Right hindlimb (tissue), 1 donor: ENCODE data around the gene CORO2A.
A peak's percentile ranks its signal among the peaks of the same experiment; 100 is the strongest.
"Not testable (repeated sequence)": the region's sequence is repeated elsewhere in the genome, so short reads cannot be mapped to it uniquely, and the experiment has no call there.

Experiments used
- DNase-seq: peaks from one replicate; pipeline ENCODE4 v3.0.0-alpha.2; 2018

CORO2A gene

DNA sequence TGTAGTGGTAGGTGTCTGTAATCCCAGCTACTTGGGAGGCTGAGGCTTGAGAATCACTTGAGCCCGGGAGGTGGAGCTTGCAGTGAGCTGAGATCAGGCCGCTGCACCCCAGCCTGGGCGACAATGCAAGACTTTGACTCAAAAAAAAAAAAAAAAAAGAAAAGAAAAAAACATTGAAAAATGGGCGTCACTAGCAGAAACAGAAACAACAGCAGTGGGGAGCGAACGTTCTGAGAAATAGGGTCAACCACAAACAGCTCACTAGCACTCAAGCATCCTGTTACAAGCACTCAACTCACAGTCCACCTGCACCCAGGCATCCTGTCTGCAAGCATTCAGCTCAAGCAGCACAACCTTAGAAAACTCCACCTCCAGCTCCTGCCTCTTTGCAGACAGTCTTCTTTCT is 90.6 kb downstream of the CORO2A start:
- no peak for DNase-seq

DNA sequence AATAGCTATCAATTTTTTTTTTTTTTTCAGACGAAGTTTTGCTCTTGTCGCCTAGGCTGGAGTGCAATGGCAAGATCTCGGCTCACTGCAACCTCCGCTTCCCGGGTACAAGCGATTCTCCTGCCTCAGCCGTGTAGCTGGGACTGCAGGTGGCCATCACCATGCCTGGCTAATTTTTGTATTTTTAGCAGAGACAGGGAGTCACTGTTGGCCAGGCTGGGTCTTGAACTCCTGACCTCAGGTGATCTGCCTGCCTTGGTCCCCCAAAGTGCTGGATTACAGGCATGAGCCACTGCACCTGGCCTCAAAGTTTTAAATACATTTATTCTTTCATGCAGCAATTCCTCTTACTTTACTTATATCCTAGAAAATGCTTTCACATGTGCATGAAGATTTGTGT is 91.0 kb downstream of the CORO2A start:
- no peak for DNase-seq

DNA sequence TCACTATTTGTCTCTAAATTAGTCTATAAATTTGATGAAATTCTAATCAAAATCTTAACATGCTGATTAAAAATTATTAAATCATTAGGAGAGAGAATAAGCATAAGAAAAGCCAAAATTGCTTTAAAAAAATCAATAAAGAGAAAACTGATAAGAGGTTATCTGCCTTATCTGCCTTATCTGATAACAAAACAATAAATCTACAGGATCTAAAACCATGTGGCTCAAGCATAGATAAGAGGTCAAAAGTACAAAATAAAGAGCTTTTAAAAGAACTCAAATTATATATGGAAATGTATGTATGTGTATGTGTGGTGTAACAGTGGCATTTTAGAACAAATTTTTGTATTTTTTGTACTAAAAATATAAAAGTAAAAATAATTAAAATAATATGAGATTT is 92.0 kb downstream of the CORO2A start:
- no peak for DNase-seq

DNA sequence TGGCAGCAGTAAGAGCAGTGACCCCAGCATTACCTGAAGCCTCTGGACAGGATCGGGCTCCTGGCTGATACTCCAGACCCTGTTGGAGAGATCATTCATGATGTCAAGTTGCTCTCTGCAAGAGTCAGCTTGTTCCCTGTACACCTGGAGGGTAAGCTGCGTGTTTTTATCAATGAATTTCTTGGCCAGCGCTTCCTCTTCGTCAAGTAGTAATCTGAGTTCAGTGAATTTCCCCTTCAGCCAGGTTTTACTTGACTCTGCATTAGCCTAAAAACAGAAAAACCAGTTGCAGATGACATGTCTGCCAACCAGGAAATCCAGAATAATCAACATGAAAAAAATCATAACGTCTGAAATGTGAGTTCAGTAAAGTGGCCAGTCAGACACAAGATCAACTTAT is 92.5 kb downstream of the CORO2A start:
- DNase-seq = no peak

DNA sequence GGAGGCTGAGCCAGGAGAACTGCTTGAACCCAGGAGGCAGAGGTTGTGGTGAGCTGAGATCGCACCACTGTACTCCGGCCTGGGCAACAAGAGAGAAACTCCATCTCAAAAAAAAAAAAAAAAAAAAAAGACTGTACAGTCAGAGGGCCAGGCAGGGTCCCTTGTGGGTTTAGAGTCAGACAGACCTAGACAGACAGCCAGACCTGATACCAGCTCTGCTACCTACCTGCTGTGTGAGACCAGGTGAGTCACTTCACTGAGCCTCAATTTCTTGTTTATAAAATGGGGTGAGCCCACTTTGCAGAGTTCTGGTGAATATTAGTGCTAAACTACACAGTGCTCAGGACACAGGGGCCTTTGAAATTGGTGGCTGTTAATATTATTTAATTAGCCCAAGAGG is 93.1 kb downstream of the CORO2A start:
- no peak for DNase-seq

DNA sequence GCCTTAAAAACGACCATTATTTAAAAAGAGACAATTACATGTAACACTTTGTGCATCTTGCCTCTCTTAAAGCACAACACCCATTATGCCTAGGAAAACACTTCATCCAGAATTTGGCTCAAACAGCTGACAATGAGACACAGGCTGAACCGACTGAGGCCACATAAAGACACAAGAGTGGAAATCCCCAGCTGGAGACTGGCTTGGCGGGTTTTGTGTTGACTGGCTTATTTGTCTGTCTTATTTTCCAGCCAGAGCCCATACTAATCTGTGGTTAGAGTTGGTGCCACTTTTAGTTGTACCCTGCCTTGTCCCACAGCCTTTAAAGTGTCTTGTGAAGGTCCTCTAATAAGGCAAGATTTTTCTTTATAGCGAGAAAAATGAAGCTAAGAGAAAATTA is 94.6 kb downstream of the CORO2A start:
- no peak for DNase-seq

DNA sequence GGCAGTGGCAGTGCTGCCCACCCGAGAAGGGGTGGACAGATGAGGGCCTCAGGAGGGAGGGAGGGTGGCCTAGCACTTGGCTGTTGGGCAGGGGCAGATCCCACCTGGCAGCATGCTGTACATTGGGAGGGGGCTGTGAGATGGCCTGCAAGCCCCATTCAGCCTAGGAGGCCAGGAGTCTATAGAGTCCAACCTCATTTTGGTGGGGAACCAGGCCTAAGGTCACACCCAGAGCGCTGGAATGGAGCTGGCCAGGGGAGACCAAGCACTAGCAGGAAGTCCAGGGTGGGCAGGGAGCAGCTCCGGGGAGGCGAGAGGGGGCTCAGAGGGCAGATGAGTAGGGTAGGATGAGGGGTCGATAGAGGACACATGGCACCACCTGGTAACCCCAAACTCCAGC is 96.3 kb downstream of the CORO2A start:
- DNase-seq = no peak

DNA sequence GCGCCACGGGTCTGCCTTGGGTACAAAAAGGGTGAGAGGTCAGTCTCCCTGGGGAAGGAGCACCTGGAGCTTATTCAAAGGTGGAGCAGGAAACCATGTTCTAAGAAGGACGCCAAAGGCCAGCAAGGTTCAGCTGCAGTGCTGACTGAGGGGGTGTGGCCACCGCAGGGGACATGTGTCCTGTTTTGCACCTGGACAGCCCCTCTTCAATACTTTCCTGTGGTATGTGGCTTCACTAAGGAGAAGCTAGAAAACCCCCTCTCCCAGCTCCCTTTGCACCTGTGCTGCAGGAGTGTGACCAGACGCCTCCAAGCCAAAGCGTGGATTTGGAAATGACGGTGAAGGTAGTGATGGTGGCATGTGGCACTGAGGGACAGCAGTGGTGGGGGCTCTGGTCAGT is 97.0 kb downstream of the CORO2A start:
- no peak for DNase-seq

DNA sequence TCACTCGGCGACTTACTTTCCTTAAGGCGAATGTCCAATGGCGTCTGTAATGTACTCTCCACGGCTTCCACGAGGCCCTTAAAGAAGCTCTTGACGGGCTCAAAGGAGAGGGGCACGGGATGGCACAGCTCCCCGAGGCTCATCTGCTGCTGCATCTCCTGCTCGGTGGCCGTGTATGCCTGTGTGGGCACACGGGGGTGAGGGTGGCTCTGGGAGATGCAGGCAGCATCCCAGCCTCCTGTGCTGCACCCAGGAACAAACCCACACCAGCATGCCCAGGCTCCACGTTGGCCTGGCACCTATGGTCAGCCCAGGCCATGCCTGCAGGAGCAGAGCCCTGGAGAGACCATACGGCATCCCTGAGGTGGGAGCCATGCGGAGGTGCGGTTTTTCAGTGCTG is 97.6 kb downstream of the CORO2A start:
- no peak for DNase-seq

DNA sequence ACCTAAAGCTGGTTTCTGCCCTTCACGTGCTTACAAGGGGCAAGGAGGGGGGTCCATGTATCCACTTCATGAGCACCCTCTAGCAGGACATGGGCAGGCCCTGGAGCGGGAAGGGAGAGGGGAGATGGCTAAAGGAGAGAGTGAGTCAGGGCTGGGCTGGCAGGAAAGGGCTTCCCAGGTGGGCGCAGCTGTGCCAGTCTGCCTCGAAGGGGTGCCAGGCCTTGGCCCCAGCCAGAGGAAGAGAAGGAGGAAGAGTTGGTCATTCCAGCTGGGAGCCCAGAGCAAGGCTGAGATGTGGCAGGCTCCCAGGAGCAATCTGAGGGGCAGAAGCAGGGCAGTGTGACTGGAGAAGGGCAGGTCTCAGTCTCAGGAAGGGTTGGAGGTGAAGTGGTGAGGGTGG is 98.1 kb downstream of the CORO2A start:
- no peak for DNase-seq

DNA sequence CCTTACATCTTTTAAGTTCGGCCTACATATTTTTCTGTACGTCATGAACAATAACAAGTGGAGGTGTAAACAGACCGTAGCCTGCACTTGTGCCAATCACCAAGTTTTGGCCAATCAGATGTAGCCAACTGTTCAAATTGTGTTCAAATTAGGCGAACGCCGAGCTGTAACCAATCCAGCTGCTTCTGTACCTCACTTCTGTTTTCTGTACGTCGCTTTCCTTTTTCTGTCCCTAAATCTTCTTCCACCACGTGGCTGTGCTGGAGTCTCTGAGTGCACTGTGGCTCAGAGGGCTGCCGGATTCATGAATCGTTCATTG is 99.9 kb downstream of the CORO2A start:
- DNase-seq = no peak

DNA sequence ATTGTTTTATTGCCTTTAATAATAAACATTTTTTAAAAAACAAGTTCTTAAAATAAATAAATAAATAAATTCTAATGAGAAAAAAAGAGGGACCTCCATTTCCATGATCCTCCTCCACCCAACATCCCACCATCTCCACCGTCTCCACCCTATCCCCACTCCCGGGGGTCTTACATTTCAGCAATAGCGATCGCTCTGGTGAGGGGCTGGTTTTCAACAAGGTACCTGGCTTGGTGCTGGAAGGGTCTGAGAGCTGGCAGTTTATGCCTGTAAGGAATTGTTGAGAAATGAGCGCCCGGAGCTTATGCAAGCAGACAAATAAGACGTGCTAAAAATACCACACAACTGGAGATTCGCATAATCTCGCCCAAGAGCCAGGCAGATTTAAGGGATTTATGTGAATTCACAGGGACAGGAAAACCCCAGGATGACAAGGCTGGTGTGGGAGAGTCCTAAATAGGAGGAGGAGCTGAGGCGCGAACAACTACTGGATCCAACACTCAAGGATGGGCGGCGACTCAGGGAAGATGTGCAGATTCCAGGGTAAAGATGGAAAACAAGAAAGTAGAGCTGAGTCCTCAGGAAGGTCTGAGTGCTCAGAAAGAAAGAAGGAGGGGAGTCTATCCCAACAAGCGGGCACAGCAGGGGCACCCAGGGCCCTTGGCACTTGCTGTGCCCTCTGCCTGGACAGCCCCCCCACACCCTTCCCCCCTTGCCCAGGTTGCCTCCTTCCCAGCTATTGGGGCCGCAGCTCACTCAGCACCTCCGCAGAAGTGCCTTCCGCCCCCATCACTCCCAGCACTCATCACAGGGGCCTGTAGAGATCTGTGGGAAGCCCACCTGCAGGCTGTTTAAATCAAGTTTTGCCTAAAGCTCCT is 100.5 kb downstream of the CORO2A start:
- DNase-seq = no peak

DNA sequence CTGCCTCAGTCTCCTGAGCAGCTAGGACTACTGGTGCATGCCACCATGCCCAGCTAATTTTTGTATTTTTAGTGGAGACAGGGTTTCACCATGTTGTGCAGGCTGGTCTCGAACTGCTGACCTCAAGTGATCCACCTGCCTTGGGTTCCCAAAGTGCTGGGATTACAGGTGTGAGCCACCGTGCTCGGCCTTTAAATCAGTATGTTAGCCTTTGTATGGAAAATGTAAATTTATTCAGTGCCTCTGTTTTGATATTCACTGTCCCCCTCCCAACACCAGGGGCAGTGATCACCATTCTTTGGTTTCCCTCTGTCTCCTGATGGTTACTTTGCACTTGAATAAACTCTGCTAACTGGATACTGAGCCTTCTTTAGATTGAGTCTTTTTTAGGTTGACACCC is 101.8 kb downstream of the CORO2A start:
- not testable (repeated sequence) for DNase-seq

DNA sequence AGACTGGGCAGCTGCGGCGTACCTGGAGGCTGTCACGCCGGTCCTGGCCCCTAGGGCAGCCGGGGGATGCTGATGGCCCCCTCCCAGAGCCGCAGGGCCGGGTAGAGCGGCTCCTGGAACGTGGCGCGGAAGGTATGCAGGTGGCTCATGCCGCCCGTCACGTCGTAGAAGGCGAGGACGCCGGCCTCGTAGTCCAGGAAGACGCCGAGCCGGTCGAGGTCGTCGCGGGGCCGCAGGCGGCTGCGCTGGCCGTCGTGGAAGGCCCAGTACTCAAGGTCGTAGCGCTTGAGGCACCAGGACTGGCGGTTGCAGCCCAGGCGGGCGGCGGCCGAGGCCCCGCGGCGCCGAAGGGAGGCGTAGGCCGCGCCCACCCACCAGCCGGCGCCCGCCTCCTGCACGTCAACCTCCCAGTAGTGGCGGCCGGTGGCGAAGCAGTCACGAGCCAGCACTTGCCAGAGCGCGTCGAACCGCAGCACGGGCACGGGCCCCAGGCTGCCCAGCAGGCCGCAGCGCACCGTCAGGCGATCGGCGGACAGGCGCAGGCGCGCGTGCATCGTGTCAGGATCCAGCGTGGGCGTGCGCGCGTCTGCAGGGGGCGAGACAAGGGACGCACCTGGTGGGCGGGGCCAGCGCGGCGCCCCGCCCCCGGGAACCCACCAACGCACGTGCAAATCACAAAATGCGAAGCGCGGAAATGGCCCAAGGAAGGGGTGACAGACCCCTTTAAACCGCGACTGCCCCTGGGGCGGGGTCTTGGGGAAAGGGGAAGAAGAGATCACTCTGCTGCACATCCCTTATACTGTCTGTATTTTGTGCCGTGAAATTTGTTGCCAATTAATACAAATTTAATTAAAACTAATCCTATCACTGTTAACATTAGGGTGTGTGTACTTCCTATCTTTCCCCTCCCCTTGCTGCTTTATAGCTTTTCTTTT is 104.8 kb downstream of the CORO2A start:
- peak; percentile 73 for DNase-seq

DNA sequence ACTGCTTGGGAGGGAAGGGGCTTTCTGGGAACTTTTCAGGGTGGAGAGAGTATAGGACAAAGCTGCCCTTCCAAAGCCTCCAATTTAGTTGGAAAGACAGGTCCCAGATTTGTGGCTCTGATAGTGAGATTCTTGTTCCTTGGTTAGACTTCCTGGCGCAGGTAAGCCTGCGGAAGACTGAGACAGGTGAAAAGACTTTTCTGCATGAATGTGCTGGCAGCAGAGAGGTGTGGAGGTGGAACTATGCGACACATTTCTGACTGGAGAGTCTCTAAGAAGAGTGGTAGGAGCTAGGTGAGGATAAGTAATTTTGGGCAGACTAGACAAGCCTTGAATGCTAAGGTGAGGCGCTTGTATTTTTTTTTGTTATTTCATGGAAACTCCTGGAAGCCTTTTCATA is 106.0 kb downstream of the CORO2A start:
- no peak for DNase-seq

DNA sequence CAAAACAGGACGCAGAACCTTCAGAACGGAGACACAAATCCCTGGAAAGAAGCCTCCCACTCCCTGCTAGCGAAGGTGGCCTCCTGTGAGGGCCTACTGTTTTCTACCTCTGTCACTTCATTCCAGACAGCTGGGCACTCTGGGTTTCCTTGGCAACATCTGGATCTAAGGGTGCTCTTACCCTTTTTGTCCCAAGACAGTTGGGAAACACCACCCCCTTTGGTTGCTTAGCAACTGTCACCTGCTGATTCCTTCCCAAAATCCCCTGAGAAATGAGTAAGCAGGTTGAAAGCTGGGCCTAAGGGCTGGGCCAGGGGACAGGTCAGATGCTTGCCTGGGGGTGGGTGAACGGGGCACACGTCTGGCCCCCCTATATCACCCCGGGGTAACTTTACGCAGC is 106.5 kb downstream of the CORO2A start:
- no peak for DNase-seq

DNA sequence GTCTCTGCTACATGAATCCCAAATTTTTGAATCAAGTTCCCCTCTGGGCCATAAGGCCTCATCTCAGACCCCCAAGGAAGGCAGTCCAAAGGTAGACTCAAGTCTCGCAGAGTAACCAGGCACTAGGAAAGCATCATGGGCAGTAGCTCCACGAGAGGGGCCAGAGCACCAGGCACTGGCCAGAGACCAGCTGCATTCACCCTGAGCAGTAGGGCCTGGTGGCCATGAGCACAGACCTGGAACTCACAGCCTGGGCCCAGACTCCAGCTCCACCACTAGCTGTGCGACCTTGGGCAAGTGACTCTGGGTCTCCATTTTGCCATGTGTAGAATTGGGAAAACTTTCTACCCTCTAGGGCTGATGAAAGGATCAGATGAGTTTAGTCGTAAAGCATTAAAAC is 107.4 kb downstream of the CORO2A start:
- no peak for DNase-seq

DNA sequence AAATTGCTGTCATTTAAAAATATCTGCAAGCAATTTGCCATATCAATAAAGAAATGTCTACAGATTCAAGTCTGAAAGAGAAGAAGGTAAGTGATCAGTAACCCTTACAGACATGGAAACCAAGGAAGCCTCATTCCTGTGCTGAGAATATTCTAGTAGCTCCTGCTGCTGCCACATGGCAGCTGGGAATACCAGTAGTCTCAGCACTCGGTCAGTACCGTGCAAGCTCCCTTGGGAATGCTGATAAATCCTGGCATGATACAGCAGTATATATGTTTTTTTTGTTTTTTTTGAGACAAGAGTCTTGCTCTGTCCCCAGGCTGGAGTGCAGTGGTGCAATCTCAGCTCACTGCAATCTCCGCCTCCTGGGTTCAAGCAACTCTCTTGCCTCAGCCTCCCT is 108.0 kb downstream of the CORO2A start:
- DNase-seq = no peak

DNA sequence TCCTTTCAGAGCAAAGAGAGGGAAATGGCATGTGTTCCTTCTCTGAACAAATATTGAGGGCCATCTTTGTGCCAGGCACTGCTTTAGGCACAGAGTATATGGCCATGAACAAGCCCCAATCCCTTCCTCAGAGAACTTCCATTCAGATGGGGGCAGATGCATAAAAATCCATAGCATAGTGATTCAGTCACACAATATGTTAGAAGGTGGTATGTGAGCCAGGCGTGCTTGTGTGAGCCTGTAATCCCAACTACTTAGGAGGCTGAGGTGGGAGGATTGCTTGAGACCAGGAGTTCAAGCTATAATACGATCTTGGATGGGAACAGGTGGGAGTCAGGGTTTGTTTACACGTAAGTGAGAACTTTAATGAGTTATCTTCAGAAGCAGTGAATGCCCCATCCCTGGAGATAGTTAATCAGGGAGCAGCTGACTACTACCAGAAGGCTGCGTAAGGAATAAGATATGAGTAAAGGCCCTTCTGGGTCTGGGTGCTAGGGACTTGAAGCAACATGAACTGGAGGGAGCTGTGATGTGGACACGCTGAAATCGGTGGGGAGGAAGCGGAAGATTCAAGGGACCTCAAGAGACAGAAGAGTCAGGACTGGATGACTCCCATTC is 108.8 kb downstream of the CORO2A start:
- no peak for DNase-seq

DNA sequence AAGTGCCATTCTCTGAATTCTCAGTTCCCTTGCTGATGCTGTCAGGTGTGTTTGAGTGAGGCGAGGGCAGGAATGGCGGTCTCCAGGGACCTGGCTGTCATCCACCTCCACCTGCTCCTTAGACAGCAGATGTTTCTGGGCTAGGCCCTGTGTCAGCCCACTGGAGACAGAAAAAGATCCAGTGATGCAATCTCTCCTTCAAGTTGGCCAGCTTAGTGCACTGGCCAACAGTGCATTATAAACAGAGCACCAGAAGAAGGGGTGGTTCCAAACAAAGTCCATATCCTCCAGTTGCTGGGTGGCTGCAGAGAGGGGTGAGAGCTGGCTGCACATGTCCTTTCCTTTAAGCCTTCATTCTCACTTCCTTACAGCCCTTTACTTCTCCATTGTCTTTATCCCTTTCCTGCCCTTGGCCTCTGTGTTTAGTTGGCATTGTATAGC is 109.4 kb downstream of the CORO2A start:
- no peak for DNase-seq

DNA sequence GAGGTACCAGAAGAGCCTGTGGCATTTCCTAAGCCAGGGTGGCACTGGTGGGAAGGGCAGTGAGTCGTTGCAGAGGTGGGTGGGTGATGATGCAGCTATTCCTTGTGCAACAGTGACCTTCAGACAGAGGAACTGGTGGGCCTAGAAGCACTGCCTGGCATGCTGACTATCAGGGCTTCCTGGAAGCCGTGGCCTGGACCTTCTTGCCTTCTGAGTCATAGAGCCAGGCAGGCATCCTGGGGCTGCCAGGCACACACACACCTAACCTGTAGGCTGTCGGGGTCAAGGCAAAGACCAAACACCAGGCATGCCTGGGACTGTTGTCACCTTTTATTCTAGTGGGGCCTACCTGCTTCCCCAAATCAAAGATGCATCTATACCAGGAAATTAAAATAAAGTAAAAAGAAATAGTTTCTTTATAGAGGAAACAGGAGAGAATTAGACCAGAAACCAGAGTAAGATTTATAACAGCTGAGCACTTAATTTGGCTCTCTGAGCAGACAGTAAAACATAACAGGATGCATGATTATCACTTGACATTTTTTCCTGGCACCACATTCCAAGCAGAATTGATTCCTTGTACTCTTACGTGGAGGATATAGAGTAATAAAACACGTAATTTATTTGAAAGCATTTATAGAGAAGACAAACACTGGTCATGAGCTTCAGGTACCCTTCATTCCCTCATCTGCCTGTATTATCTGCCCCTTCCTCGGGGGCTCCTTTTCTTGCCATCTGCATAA is 110.8 kb downstream of the CORO2A start:
- no peak for DNase-seq

DNA sequence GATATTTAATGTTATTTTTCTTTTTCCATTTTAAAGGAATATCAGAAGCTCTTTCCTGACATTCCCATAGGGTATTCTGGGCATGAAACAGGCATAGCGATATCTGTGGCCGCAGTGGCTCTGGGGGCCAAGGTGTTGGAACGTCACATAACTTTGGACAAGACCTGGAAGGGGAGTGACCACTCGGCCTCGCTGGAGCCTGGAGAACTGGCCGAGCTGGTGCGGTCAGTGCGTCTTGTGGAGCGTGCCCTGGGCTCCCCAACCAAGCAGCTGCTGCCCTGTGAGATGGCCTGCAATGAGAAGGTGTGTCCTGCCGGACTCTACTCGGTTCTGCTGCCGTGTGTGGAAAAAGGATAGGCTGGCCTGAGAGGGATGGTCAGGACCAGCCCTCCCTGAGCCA is 111.7 kb downstream of the CORO2A start:
- no peak for DNase-seq

DNA sequence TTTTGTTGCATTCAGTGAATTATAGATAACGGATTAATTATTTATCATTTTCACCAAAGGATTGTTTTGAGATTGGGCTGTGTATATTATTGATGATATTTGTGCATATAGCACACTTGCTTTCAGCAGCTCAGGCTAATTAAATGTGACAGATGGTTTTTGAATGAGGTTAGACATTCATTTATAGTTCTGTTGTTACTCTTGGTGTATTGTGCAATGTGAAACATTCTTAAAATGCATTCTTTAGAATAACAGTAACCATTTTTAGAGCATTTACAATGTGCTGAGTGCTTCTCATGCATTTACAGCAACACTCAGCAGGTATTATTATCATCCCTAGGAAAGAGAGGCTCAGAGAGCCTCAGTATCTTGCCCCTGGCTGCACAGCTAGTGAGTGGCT is 112.1 kb downstream of the CORO2A start:
- DNase-seq = no peak
